GM18507 (cell line): Measurements from ENCODE around the gene ZNF786.
"Not testable (repeated sequence)": the region's sequence is repeated elsewhere in the genome, so short reads cannot be mapped to it uniquely, and the experiment has no call there.

Source experiments
- DNase-seq: peaks from one replicate; pipeline ENCODE4 v3.0.0; 2011; ENCODE audit warnings: low read depth; ENCODE audit not compliant: insufficient read length; ENCODE audit errors: extremely low spot score
- FAIRE-seq: peaks from 2 replicates; lab custom pipeline; 2011; peaks lifted over from hg19 to GRCh38; lab: Jason Lieb, UNC

The ZNF786 gene

GRCh38 chr7:149043936-149044335, 46.6 kb downstream of the ZNF786 start:
- DNase-seq = no peak
- no peak for FAIRE-seq

- FAIRE-seq (no peak), DNase-seq (no peak)
Measured at GRCh38 chr7:149041350-149041749, 49.2 kb downstream of the ZNF786 start.

- not testable (repeated sequence) for DNase-seq, FAIRE-seq
Measured at GRCh38 chr7:149038641-149039040, 51.9 kb downstream of the ZNF786 start.

GRCh38 chr7:149036676-149037075, 53.8 kb downstream of the ZNF786 start:
- no peak for FAIRE-seq
- no peak for DNase-seq

- DNase-seq = no peak
- no peak for FAIRE-seq
Measured at GRCh38 chr7:149031353-149031910, 59.1 kb downstream of the ZNF786 start.

- FAIRE-seq, DNase-seq: not testable (repeated sequence)
Measured at GRCh38 chr7:149030439-149030838, 60.1 kb downstream of the ZNF786 start.

- peak; percentile 97 for FAIRE-seq
- DNase-seq = peak; percentile 97
Measured at GRCh38 chr7:149028346-149029109, 62.0 kb downstream of the ZNF786 start, which contains the start of gene PDIA4. PDIA4 (minus strand) TSS chr7:149028505; CDS start chr7:149028408, 97 bp downstream.

GRCh38 chr7:149027611-149028345, 62.7 kb downstream of the ZNF786 start:
- no peak for FAIRE-seq
- no peak for DNase-seq

- DNase-seq (no peak), FAIRE-seq (peak; percentile 52)
Measured at GRCh38 chr7:149027055-149027454, 63.5 kb downstream of the ZNF786 start.

- no peak for FAIRE-seq
- no peak for DNase-seq
Measured at GRCh38 chr7:149023662-149024061, 66.9 kb downstream of the ZNF786 start.

- DNase-seq (no peak), FAIRE-seq (no peak)
Measured at GRCh38 chr7:149022756-149023360, 67.7 kb downstream of the ZNF786 start.

- DNase-seq (no peak), FAIRE-seq (no peak)
Measured at GRCh38 chr7:149021725-149022062, 68.8 kb downstream of the ZNF786 start.

GRCh38 chr7:149020483-149020882, 70.0 kb downstream of the ZNF786 start:
- DNase-seq (no peak), FAIRE-seq (no peak)
